Smooth muscle cell (in vitro differentiated cells): ENCODE data around the gene SEMA4A. TPM values are rescaled to one million over a fixed set of nuclear protein-coding genes. Genes with fewer than 3 reads are reported as not detected.

ENCODE experiments used
- DNase-seq: peaks from one replicate; lab custom pipeline; 2025; ENCODE audit not compliant: unreplicated experiment; lab: John Stamatoyannopoulos, UW
- H2AFZ ChIP-seq: fragments of 200-600 bp; sonication (generic); 2 replicates; pipeline ENCODE4 v1.6.0; 2016; ENCODE audit warnings: antibody characterized with exemption, low read depth, mild to moderate bottlenecking
- H3F3A ChIP-seq: fragments of 200-600 bp; sonication (generic); 2 replicates; pipeline ENCODE4 v1.6.0; 2017; ENCODE audit warnings: antibody characterized with exemption, low read depth
- H3K27ac ChIP-seq: fragments of 200-600 bp; sonication (generic); 2 replicates; pipeline ENCODE4 v1.5.1; 2016; ENCODE audit warnings: low read depth, mild to moderate bottlenecking
- H3K27me3 ChIP-seq: fragments of 200-600 bp; sonication (generic); 2 replicates; pipeline ENCODE4 v1.6.1; 2016; ENCODE audit warnings: low read depth, mild to moderate bottlenecking
- H3K36me3 ChIP-seq: fragments of 200-600 bp; sonication (generic); 2 replicates; pipeline ENCODE4 v1.5.1; 2016; ENCODE audit warnings: low read depth
- H3K4me1 ChIP-seq: fragments of 200-600 bp; sonication (generic); 2 replicates; pipeline ENCODE4 v1.5.1; 2016; ENCODE audit warnings: low read depth
- H3K4me2 ChIP-seq: fragments of 200-600 bp; sonication (generic); 2 replicates; pipeline ENCODE4 v1.6.0; 2016; ENCODE audit warnings: mild to moderate bottlenecking
- H3K4me3 ChIP-seq: fragments of 200-600 bp; sonication (generic); 2 replicates; pipeline ENCODE4 v1.5.1; 2016; ENCODE audit warnings: mild to moderate bottlenecking
- H3K79me2 ChIP-seq: fragments of 200-600 bp; sonication (generic); 2 replicates; pipeline ENCODE4 v1.6.0; 2016; ENCODE audit warnings: low read depth, mild to moderate bottlenecking
- H3K9ac ChIP-seq: fragments of 200-600 bp; sonication (generic); 2 replicates; pipeline ENCODE4 v1.6.0; 2016; ENCODE audit warnings: low read depth
- H3K9me3 ChIP-seq: fragments of 200-600 bp; sonication (generic); replicated peaks from 2 replicates; pipeline ENCODE4 v1.5.1; 2016; ENCODE audit warnings: low read depth
- H4K20me1 ChIP-seq: fragments of 200-600 bp; sonication (generic); 2 replicates; pipeline ENCODE4 v1.6.0; 2016; ENCODE audit warnings: low read depth
- CTCF ChIP-seq: fragments of 200-600 bp; sonication (generic); IDR thresholded peaks from 2 replicates; pipeline ENCODE4 v1.5.1; 2017; ENCODE audit warnings: borderline replicate concordance, mild to moderate bottlenecking, antibody characterized with exemption; ENCODE audit not compliant: insufficient read depth, poor library complexity, severe bottlenecking
- WGBS: methylation state at CpG from one replicate; pipeline ENCODE4 v1.1.7; 2016; ENCODE audit warnings: low lambda C conversion rate; 5-methylcytosine and 5-hydroxymethylcytosine counted together
- polyA plus RNA-seq: library from polyadenylated mRNA; unstranded; fragments of >200 nt; fragmentation: Nextera tagmentation; extraction: Ambion mirVana; gene quantifications from 2 replicates; pipeline ENCODE4 v1.2.1, GENCODE V29; 2016
- total RNA-seq: library from RNA; depleted of rRNA; stranded (reverse); fragments of >200 nt; gene quantifications from 2 replicates; pipeline ENCODE4 v1.2.3, GENCODE V29; 2014

Gene SEMA4A
- total and polyA plus RNA-seq, 2 experiments from 2014 or later: 2.1 to 2.2 TPM

GRCh38 chr1:156167536-156167935, 14.2 kb downstream of the SEMA4A start:
- Histone ChIP-seq H3K9me3 (no peaks in the 10 kb centered on the region), H3K4me2 (no peak overlapping the region), H3F3A (no peaks in the 10 kb centered on the region), H3K4me1 (no peaks in the 10 kb centered on the region), H3K27ac (no peak overlapping the region), H2AFZ (no peak overlapping the region), H3K36me3 (no peaks in the 10 kb centered on the region), H3K27me3 (no peaks in the 10 kb centered on the region), H3K4me3 (no peak overlapping the region), H4K20me1 (no peaks in the 10 kb centered on the region), H3K9ac (no peak overlapping the region), H3K79me2 (no peaks in the 10 kb centered on the region)
- TF ChIP-seq CTCF: no peak
- no peak for DNase-seq
- 89% methylated on average over 5 of the region's 5 CpGs for WGBS

GRCh38 chr1:156172696-156173470, 19.5 kb downstream of the SEMA4A start:
- Histone ChIP-seq H3K9me3 (no peaks in the 10 kb centered on the region), H3K36me3 (no peaks in the 10 kb centered on the region), H3K4me2 (no peak overlapping the region), H3K9ac (no peak overlapping the region), H3K4me3 (no peak overlapping the region), H3K27ac (no peak overlapping the region), H3K79me2 (no peaks in the 10 kb centered on the region), H3F3A (no peaks in the 10 kb centered on the region), H2AFZ (no peak overlapping the region), H3K4me1 (no peaks in the 10 kb centered on the region), H4K20me1 (no peaks in the 10 kb centered on the region), H3K27me3 (no peaks in the 10 kb centered on the region)
- no peak for DNase-seq
- no peak for TF ChIP-seq CTCF
- WGBS: 79% methylated on average over 9 of the region's 9 CpGs

GRCh38 chr1:156176610-156177210, 23.3 kb downstream of the SEMA4A start:
- Histone ChIP-seq H3K36me3 (no peaks in the 10 kb centered on the region), H3K79me2 (no peaks in the 10 kb centered on the region), H3K27me3 (no peaks in the 10 kb centered on the region), H2AFZ (no peak overlapping the region), H4K20me1 (no peaks in the 10 kb centered on the region), H3K9me3 (no peaks in the 10 kb centered on the region), H3K4me2 (no peak overlapping the region), H3K27ac (no peak overlapping the region), H3K9ac (no peak overlapping the region), H3F3A (no peaks in the 10 kb centered on the region), H3K4me1 (peaks cover 4% of the 10 kb centered on the region), H3K4me3 (no peak overlapping the region)
- DNase-seq: no peak
- WGBS: 91% methylated on average over 12 of the region's 12 CpGs
- no peak for TF ChIP-seq CTCF
